Stimulated activated CD8-positive, alpha-beta memory T cell treated with anti-CD3 and anti-CD28 coated beads, Interleukin-15, amount 100 ng/mL, for 48 hours (primary cell): ENCODE measurements around the gene GLTPD2.

Source experiments
- DNase-seq, 2 donors: peaks; one replicate each; pipeline ENCODE4 v3.0.0-alpha.2; 2020; ENCODE audit warnings: low read depth in 2 of 2

Gene GLTPD2

GRCh38 chr17:4788807-4789700 lies at the start of gene GLTPD2:
Gene GLTPD2 (plus strand): TSS chr17:4788964. CDS start chr17:4789012, 48 bp downstream.
- DNase-seq: no peak

- peak in 1 of 2 donors; percentile 28 for DNase-seq
These were observed 49.4 kb upstream of the GLTPD2 start, which contains the start of the genes CXCL16 and ZMYND15 for GRCh38 chr17:4739122-4740024. Gene CXCL16 (minus strand): TSS chr17:4739928. CDS start chr17:4739339, 589 bp downstream. Gene ZMYND15 (plus strand): TSS chr17:4739833. CDS start chr17:4740549, 716 bp downstream.

DNA sequence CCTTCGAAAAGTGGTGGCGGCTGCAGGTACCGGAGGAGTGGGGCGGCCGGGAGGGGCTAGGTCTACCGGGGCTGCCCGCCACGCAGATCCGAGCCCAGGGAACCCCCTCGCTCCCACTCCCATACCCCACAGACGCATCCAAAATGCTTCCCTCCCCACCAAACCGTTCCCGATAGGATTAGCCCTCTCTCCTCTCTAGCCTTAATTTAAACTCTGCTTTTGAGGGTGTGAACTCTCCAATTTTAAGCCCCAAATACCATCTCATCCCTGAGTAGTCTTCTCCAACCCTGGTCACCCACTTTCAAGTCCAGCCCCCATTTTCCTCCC lies 48.8 kb upstream of the GLTPD2 start:
- DNase-seq: no peak

DNA sequence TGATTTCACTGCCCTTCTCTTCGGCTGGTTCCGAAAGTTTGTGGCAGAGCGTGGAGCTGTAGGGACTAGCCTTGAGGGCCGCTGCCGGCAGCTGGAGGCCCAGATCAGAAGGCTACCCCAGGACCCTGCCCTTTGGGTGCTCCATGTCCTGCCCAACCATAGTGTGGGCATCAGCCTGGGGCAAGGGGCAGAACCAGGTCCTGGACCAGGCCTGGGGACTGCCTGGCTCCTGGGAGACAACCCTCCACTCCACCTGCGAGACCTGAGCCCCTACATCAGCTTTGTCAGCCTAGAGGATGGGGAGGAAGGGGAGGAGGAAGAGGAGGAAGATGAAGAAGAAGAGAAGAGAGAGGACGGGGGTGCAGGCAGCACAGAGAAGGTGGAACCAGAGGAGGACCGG lies 48.2 kb upstream of the GLTPD2 start:
- no peak for DNase-seq

DNA sequence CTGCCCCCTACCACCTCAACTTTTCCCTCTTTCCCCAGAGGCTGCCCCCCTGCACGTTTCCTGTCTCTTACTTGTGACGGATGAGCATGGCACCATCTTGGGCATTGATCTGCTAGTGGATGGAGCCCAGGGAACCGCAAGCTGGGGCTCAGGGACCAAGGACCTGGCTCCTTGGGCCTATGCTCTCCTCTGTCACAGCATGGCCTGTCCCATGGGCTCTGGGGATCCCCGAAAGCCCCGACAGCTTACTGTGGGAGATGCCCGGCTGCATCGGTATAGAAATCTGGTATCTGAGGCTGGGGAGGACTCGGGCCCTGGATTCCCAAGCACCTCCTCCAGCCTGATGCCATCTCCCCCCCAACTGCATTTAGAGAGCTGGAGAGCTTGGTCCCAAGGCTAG lies 47.2 kb upstream of the GLTPD2 start:
- DNase-seq: no peak

DNA sequence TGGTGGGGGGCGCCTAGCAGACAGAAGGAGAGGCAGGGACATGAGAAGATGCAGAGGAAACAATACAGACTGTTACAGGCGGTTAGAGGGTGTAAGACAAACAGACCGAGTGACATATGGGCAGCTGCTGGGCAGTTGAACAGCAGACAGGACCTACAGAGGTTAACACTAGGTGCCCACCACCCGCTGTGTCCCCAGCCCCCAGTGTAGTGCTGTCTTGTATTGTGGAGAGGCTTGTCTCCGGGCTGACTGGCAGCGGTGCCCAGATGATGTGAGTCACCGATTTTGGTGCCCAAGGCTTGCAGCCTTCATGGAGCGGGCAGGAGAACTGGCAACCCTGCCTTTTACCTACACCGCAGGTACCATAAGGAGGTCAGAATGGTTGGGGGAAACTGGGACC lies 46.6 kb upstream of the GLTPD2 start:
- DNase-seq: no peak

DNA sequence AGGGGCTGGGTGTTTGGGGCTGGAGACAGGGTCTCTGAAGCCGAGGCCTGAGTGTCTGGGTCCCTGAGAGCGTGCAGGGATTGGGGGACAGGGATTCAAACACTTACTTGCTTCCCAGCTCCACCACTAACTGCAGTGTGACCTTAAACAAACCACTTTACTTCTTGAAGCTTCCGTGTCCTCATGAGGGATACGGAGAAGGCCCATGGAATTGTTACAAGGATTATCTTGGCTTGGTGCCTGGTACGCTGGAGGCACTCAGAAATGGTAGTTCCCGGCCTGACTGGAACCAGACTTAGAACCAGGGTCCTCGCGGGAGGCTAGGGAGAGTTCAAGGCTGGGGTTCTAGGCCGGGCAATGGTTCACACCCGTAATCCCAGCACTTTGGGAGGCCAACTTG lies 46.1 kb upstream of the GLTPD2 start:
- no peak for DNase-seq

DNA sequence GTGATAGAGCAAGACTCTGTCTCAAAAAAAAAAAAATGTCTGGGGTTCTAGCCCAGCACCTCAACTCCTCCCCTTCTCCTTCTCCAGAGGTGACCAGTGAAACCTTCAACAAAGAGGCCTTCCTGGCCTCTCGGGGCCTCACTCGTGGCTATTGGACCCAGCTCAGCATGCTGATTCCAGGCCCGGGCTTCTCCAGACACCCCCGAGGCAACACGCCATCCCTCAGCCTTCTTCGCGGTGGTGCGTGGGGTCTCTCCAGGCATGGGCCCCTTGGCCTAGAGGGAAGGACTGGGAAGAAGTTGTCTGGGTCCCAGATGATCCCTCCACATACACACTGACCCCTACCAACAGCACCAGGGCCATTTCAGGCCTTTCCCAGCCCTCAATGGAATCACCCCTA lies 45.5 kb upstream of the GLTPD2 start:
- DNase-seq: no peak

DNA sequence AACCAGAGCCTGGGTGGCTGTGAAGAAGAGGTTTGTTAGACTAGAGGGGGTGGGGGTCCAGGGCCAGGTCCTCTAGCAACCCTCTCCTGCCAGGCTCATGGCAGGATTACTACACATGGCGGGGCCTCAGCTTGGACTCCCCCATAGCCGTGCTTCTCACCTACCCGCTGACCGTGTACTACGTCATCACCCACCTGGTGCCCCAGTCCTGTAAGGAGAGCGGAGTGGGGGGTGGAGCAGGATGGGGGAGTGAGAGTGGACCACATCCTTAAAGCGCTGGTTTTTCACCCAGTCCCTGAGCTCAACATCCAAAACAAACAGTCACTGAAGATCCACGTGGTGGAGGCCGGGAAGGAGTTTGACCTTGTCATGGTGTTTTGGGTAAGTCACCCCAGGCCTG lies 44.9 kb upstream of the GLTPD2 start:
- no peak for DNase-seq

DNA sequence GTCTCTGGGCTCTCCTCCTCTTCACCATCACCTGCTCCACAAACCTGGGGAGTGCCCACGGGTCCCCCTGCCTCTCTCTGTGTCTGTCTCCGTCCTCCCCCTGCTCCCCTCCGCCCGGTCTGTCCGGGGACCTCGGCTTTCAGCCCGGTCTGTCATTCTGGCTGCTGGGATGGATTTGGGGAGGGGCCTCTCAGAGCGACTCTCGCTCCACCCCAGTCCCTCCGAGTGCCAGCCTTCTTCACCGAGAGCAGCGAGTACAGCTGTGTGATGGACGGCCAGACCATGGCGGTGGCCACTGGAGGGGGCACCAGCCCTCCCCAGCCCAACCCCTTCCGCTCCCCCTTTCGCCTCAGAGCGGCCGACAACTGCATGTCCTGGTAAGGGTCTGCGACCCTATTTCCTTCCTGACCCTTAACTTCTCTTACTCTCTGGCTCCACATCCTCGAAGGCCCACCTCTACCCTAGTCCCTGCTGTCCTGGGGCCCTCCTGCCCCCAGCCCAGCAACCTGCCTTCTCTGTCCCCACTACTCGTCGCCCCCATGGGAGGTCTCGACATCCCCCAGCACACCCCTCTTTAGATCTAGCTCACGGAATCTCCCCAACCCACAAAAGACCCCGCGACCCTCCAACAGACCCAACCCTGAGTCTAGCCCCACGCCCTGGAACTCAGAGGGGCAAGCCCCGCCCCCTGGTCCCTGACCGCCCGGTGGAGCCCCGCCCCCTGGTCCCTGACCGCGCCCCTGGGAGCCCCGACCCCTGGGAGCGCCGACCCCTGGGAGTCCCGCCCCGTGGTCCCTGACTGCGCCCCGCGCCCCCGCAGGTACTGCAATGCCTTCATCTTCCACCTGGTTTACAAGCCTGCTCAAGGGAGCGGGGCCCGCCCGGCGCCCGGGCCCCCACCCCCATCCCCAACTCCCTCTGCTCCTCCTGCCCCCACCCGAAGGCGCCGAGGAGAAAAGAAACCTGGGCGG lies 43.5 kb upstream of the GLTPD2 start:
- DNase-seq: no peak

DNA sequence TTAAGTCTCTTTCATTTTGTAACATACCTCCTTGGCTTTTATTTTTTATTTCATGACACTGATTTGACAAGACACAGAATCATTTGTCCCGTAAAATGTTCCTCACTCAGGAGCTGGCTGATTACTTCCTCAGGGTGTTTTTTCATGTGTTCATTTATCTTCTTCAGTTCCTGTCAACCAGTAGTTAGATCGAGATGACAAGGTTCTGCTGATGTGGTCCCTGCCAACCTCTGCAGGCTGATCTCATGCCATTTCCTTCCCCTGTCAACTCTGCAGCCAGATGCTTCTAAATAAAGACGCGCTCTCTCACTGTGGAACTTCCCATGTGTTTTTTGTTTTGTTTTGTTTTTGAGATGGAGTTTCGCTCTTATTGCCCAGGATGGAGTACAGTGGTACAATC lies 40.9 kb upstream of the GLTPD2 start:
- no peak for DNase-seq

GRCh38 chr17:4748686-4749085 lies 40.1 kb upstream of the GLTPD2 start:
- DNase-seq: no peak

- DNase-seq: no peak
These were observed 38.2 kb upstream of the GLTPD2 start for GRCh38 chr17:4750606-4751005.

DNA sequence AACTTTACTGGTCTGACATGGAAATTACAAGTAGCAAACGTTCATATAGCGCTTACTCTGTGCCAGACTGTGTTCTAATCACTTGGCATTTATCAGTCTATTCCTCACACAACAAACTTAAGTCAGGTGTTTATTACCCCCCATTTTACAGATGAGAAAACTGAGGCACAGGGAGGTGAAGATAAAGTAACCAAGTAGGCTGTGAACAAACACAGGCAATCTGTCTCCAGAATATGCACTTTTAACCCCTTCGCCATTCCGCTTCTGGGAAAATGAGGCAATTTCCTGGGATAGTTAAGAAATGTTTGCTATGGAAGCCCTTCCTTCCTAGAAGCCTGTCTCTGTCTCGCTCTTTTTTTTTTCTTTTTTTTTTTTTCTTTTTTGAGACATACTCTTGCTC lies 36.8 kb upstream of the GLTPD2 start:
- no peak for DNase-seq

DNA sequence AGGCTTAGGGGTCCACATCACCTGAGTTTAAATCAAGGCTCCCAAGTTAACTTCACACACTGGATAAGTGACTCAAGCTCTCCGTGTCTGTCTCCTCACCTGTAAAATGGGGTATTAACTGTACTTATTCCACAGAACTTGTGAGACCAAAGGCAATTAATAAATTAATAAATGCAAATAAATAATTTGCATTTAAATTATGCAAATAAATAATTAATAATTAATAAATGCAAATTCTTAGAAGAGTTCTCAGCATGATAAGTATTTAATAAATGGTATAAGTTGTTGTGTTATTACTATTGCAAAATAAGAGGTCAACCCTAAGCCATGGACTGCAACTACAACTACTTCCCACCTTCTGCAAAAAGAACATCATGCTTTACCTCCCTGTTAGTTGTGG lies 35.4 kb upstream of the GLTPD2 start:
- DNase-seq: no peak

DNA sequence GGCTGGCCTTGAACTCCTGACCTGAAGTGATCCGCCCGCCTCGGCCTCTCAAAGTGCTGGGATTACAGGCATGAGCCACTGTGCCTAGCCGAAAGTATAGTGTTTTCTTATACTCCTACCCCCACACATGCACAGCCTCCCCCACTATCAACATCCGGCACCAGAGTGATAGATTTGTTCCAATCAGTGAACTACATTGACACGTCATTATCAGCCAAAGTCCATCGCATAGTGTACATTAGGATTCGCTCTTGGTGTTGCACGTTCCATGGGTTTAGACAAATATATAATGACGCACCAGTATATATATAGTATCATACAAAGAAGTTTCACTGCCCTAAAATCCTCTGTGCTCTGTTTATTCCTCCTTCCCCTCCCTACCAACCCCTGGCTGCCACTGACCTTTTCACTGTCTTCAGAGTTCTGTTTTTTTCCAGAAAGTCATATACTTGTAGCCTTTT lies 29.0 kb upstream of the GLTPD2 start:
- no peak for DNase-seq

- no peak for DNase-seq
These were observed 24.2 kb upstream of the GLTPD2 start for GRCh38 chr17:4764595-4764994.

- no peak for DNase-seq
These were observed 22.6 kb upstream of the GLTPD2 start for GRCh38 chr17:4766201-4766600.

DNA sequence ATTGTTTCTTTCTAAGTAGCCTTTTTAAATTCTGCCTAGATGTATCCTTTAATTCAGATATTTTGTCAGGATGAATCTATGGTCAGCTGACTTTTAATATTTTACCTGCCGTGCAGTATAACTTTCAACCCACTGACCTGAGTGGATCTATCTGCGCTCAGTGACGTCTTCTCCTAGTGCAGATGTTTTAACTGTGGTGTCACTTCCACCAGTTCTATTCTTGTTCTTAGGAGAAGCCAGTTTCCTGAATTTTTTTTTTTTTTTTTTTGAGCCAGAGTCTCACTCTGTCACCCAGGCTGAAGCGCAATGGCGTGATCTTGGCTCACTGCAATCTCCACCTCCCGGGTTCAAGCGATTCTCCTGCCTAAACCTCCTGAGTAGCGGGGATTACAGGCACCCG lies 22.0 kb upstream of the GLTPD2 start:
- DNase-seq: no peak

DNA sequence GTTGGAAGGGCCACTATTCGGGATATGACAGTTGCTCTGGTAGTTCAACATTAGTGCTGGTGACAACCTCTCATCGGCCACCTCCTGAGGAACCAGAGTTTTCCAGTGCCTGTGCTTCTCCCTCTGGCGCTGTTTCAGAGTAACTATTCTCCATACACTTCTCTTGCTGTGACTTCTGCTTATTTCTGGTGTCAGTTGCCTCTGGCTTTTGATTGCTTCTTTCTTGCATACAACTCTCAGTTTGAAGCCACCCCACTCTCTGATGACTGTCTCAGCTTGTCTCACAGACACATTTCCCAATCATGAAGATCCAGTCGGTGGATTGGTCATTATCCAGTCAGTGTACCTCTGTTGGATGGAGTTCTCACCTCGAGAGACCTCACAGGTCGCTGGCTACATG lies 20.5 kb upstream of the GLTPD2 start:
- DNase-seq: no peak

DNA sequence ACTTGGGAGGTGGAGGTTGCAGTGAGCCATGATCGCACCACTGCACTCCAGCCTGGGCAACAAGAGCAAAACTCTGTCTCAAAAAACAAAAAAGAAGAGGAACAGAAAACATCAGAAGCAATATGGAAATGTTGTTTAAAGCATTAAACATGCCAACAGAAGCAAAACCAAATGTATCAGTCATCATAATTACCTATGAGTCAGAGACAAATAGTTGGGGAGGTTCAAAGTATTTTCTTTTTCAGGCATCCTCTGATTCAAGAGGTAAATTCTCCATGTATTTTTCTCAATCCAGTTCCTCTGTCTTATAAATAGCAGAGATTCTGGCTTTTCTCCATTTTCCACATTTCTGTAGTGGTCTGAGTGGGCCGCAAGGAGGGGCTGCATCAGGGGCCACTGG lies 19.1 kb upstream of the GLTPD2 start:
- DNase-seq: no peak
